GM23338 (cell line): ENCODE measurements around the gene GAL3ST1. TPM values are rescaled to one million over a fixed set of nuclear protein-coding genes. Genes with fewer than 3 reads are reported as not detected.

Experiments
- ATAC-seq: fragments of 200-7000 bp; cut with Tn5 transposase; 3 replicates; pipeline ENCODE4 v1.9.1; 2020
- DNase-seq: peaks from one replicate; pipeline ENCODE4 v3.0.0-alpha.2; 2015; ENCODE audit warnings: low spot score
- H2AFZ ChIP-seq: fragments of 200-600 bp; sonication (generic); 2 replicates; pipeline ENCODE4 v1.8.0; 2016; ENCODE audit warnings: antibody characterized with exemption, mild to moderate bottlenecking, moderate library complexity
- H3F3A ChIP-seq: fragments of 200-600 bp; sonication (generic); replicated peaks from 2 replicates; pipeline ENCODE4 v1.8.0; 2017; ENCODE audit warnings: antibody characterized with exemption, mixed run types, low read depth
- H3K27ac ChIP-seq: fragments of 200-600 bp; sonication (generic); 2 replicates; pipeline ENCODE4 v1.6.1; 2016; ENCODE audit warnings: low read depth
- H3K27me3 ChIP-seq: fragments of 200-600 bp; sonication (generic); 2 replicates; pipeline ENCODE4 v1.8.0; 2016; ENCODE audit warnings: mild to moderate bottlenecking, mixed run types, moderate library complexity; ENCODE audit not compliant: insufficient read depth
- H3K36me3 ChIP-seq: fragments of 200-600 bp; sonication (generic); 2 replicates; pipeline ENCODE4 v1.8.0; 2016; ENCODE audit warnings: mild to moderate bottlenecking; ENCODE audit not compliant: insufficient read depth
- H3K4me1 ChIP-seq: fragments of 200-600 bp; sonication (generic); 2 replicates; pipeline ENCODE4 v1.8.0; 2016; ENCODE audit warnings: mild to moderate bottlenecking, moderate library complexity; ENCODE audit not compliant: insufficient read depth
- H3K4me2 ChIP-seq: fragments of 200-600 bp; sonication (generic); 2 replicates; pipeline ENCODE4 v1.7.1; 2017; ENCODE audit warnings: mixed run types
- H3K4me3 ChIP-seq: fragments of 200-600 bp; sonication (generic); 2 replicates; pipeline ENCODE4 v1.6.1; 2016; ENCODE audit warnings: mixed run types
- H3K79me2 ChIP-seq: fragments of 200-600 bp; sonication (generic); replicated peaks from 2 replicates; pipeline ENCODE4 v1.8.0; 2017; ENCODE audit warnings: mild to moderate bottlenecking; ENCODE audit not compliant: insufficient read depth
- H3K9me2 ChIP-seq: fragments of 200-600 bp; sonication (generic); 2 replicates; pipeline ENCODE4 v1.8.0; 2017; ENCODE audit not compliant: insufficient read depth
- H4K20me1 ChIP-seq: fragments of 200-600 bp; sonication (generic); replicated peaks from 2 replicates; pipeline ENCODE4 v1.8.0; 2017; ENCODE audit warnings: mild to moderate bottlenecking; ENCODE audit not compliant: insufficient read depth
- H3K27ac Mint-ChIP-seq: 2 replicates; pipeline ENCODE4 v1.8.0; 2020; ENCODE audit warnings: inconsistent platforms, mild to moderate bottlenecking, moderate library complexity, mixed read lengths
- H3K27me3 Mint-ChIP-seq: 3 replicates; pipeline ENCODE4 v1.8.0; 2022; ENCODE audit warnings: low read depth, mild to moderate bottlenecking, moderate library complexity, mixed read lengths, inconsistent platforms; ENCODE audit not compliant: insufficient read depth, poor library complexity
- H3K36me3 Mint-ChIP-seq: 3 replicates; pipeline ENCODE4 v1.8.0; 2021; ENCODE audit warnings: low read depth, mild to moderate bottlenecking, inconsistent platforms, moderate library complexity, mixed read lengths
- H3K4me1 Mint-ChIP-seq: 3 replicates; pipeline ENCODE4 v1.8.0; 2020; ENCODE audit warnings: mild to moderate bottlenecking, inconsistent platforms, mixed read lengths
- H3K4me3 Mint-ChIP-seq: 3 replicates; pipeline ENCODE4 v1.8.0; 2021; ENCODE audit warnings: moderate library complexity, mild to moderate bottlenecking, inconsistent platforms, mixed read lengths
- H3K9me3 Mint-ChIP-seq: 3 replicates; pipeline ENCODE4 v1.8.0; 2020; ENCODE audit warnings: moderate library complexity, mild to moderate bottlenecking, inconsistent platforms, mixed read lengths
- EZH2phosphoT487 ChIP-seq: fragments of 200-600 bp; sonication (generic); IDR thresholded peaks from one replicate; pipeline ENCODE4 v1.8.1; 2018; ENCODE audit warnings: antibody characterized with exemption; ENCODE audit not compliant: unreplicated experiment
- JUNB ChIP-seq: IDR thresholded peaks from one replicate; pipeline ENCODE4 v1.6.1; 2016; ENCODE audit warnings: antibody characterized with exemption; ENCODE audit not compliant: unreplicated experiment
- POLR2AphosphoS5 ChIP-seq: IDR thresholded peaks from 2 replicates; pipeline ENCODE4 v1.6.1; 2016; ENCODE audit warnings: antibody characterized with exemption, low read depth
- REST ChIP-seq: IDR thresholded peaks from one replicate; pipeline ENCODE4 v1.6.1; 2018; ENCODE audit warnings: antibody characterized with exemption; ENCODE audit not compliant: unreplicated experiment
- ZNF114 ChIP-seq: fragments of 250-450 bp; sonication (Bioruptor Pico); IDR thresholded peaks from 2 replicates; pipeline ENCODE4 v1.5.0; 2020; ENCODE audit warnings: mild to moderate bottlenecking, moderate library complexity
- ZNF462 ChIP-seq: fragments of 250-450 bp; sonication (Bioruptor Pico); IDR thresholded peaks from 2 replicates; pipeline ENCODE4 v1.5.0; 2020; ENCODE audit warnings: mild to moderate bottlenecking, moderate library complexity
- polyA plus RNA-seq: library from polyadenylated mRNA; unstranded; fragments of >200 nt; fragmentation: Nextera tagmentation; extraction: Ambion mirVana; gene quantifications from 2 replicates; pipeline ENCODE4 v1.2.1, GENCODE V29; 2016
- total RNA-seq: library from RNA; depleted of rRNA; stranded (reverse); fragments of >200 nt; shearing (Covaris generic); gene quantifications from 2 replicates; pipeline ENCODE4 v1.2.3, GENCODE V29; 2014
- TF ChIP-seq, protein P1 (sequence below), 2 experiments: fragments of 200-600 bp in 1 of 2; sonication (generic) in 1 of 2; conservative IDR thresholded peaks; 2 replicates each; pipeline versions ENCODE4 v1.5.1 to v1.6.1; 2016 to 2017; ENCODE audit warnings: antibody characterized with exemption in 2 of 2, low read depth in 2 of 2, mild to moderate bottlenecking in 2 of 2, moderate library complexity in 1 of 2

The GAL3ST1 gene
- total and polyA plus RNA-seq, 2 experiments from 2014 or later, result 8.2 to 13.3 TPM

DNA sequence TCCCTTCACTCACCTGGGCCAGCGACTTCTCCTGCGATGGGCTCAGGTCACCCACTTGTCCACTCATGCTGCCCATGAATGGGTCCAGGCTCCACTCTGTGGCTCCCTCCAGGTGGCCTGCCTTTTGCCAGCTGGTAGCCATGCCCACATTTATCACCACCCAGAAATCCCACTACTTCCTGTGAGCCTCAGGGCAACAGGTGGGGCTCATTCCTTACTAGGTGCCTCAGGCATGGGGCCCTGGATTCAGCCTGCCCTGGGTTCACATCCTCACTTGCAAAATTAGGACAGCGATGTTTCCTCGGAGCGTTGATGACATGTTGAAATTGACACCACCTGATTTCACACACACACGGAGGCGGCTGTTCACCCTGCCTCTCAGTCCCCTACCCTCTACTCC lies 27.8 kb downstream of the GAL3ST1 start, which contains the start of gene SEC14L6:
SEC14L6 (minus strand) TSS at position 126 of the 400 bp plus-strand sequence; CDS start at position 67, 59 bp downstream.
- no peak within 1 kb of the TSS for H2AFZ ChIP-seq
- H3K4me3 ChIP-seq, result no peak within 1 kb of the TSS
- no peak within 1 kb of the TSS for H3K4me2 ChIP-seq
- TF ChIP-seq POLR2AphosphoS5 (no peak), JUNB (no peak), ZNF114 (CRISPR knock-in tag) (no peak), ZNF462 (CRISPR knock-in tag) (no peak), EZH2phosphoT487 (no peak), REST (no peak)
- TF ChIP-seq, protein P1, sequence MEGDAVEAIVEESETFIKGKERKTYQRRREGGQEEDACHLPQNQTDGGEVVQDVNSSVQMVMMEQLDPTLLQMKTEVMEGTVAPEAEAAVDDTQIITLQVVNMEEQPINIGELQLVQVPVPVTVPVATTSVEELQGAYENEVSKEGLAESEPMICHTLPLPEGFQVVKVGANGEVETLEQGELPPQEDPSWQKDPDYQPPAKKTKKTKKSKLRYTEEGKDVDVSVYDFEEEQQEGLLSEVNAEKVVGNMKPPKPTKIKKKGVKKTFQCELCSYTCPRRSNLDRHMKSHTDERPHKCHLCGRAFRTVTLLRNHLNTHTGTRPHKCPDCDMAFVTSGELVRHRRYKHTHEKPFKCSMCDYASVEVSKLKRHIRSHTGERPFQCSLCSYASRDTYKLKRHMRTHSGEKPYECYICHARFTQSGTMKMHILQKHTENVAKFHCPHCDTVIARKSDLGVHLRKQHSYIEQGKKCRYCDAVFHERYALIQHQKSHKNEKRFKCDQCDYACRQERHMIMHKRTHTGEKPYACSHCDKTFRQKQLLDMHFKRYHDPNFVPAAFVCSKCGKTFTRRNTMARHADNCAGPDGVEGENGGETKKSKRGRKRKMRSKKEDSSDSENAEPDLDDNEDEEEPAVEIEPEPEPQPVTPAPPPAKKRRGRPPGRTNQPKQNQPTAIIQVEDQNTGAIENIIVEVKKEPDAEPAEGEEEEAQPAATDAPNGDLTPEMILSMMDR (conservative IDR thresholded peaks at IDR 0.05; ENCODE audit: low read depth in 2 of 2), result no peak
- no peaks in the 10 kb centered on the region for H4K20me1 ChIP-seq
- H3K4me1 ChIP-seq, result no peaks in the 10 kb centered on the region; the same call in 1 of the 2 replicates
- Mint-ChIP-seq H3K4me1 (peaks cover 11% of the 10 kb centered on the region), H3K27ac (no peak within 1 kb of the TSS), H3K27me3 (peaks cover 24% of the 10 kb centered on the region), H3K4me3 (no peak within 1 kb of the TSS), H3K36me3 (no peaks in the 10 kb centered on the region; the same call in 2 of the 3 replicates), H3K9me3 (peaks cover 5% of the 10 kb centered on the region; the same call in 1 of the 3 replicates)
- H3K79me2 ChIP-seq, result no peaks in the 10 kb centered on the region
- no peak for ATAC-seq
- no peaks in the 10 kb centered on the region for H3K36me3 ChIP-seq
- H3K9me2 ChIP-seq, result no peaks in the 10 kb centered on the region
- H3K27me3 ChIP-seq, result peaks cover 14% of the 10 kb centered on the region
- DNase-seq, result no peak
- H3K27ac ChIP-seq, result no peak within 1 kb of the TSS
- H3F3A ChIP-seq, result 0 out of 2 replicates have a peak, but pooled peaks cover 2% of the 10 kb centered on the region
